Non-pigmented ciliary epithelial cell (primary cell): Measurements from ENCODE around the gene SHB.
A peak's percentile ranks its signal among the peaks of the same experiment; 100 is the strongest.

Experiments used
- DNase-seq: peaks from one replicate; pipeline ENCODE4 v3.0.0-alpha.2; 2010; ENCODE audit warnings: low read depth

Gene SHB

GRCh38 chr9:37951671-37952449, 117.2 kb downstream of the SHB start:
- no peak for DNase-seq

GRCh38 chr9:37950561-37950960, 118.5 kb downstream of the SHB start:
- DNase-seq = no peak

- DNase-seq = no peak
Observed at GRCh38 chr9:37949576-37949975, 119.5 kb downstream of the SHB start.

GRCh38 chr9:37948417-37948980, 120.5 kb downstream of the SHB start:
- no peak for DNase-seq

- no peak for DNase-seq
Observed at GRCh38 chr9:37947977-37948376, 121.0 kb downstream of the SHB start.

- DNase-seq = no peak
Observed at GRCh38 chr9:37947471-37947870, 121.6 kb downstream of the SHB start.

- DNase-seq = no peak
Observed at GRCh38 chr9:37946971-37947370, 122.1 kb downstream of the SHB start.

GRCh38 chr9:37946041-37946440, 123.0 kb downstream of the SHB start:
- DNase-seq = no peak

- no peak for DNase-seq
Observed at GRCh38 chr9:37944671-37945481, 124.2 kb downstream of the SHB start.

GRCh38 chr9:37944266-37944650, 124.8 kb downstream of the SHB start:
- DNase-seq = no peak

GRCh38 chr9:37943345-37944265, 125.4 kb downstream of the SHB start:
- no peak for DNase-seq

GRCh38 chr9:37942621-37943344, 126.2 kb downstream of the SHB start:
- no peak for DNase-seq

- no peak for DNase-seq
Observed at GRCh38 chr9:37941253-37941652, 127.8 kb downstream of the SHB start.

GRCh38 chr9:37939575-37940095, 129.4 kb downstream of the SHB start:
- DNase-seq = no peak

- DNase-seq = peak; percentile 55
Observed at GRCh38 chr9:37938121-37938891, 130.7 kb downstream of the SHB start.

- DNase-seq = no peak
Observed at GRCh38 chr9:37937366-37937765, 131.7 kb downstream of the SHB start.

- peak; percentile 60 for DNase-seq
Observed at GRCh38 chr9:37936965-37937364, 132.1 kb downstream of the SHB start.

- no peak for DNase-seq
Observed at GRCh38 chr9:37936376-37936775, 132.7 kb downstream of the SHB start.

- DNase-seq = no peak
Observed at GRCh38 chr9:37935096-37935495, 133.9 kb downstream of the SHB start.

GRCh38 chr9:37931592-37931991, 137.4 kb downstream of the SHB start:
- no peak for DNase-seq
